ENCODE measurements around the gene GPATCH4. TPM values are rescaled to one million over a fixed set of nuclear protein-coding genes. Genes with fewer than 3 reads are reported as not detected.

The GPATCH4 gene
- total RNA-seq, 1 experiment from 2014 or later, result 26.2 TPM

GRCh38 chr1:156571919-156572662, 29.2 kb downstream of the GPATCH4 start, which contains the start of gene IQGAP3:
Gene IQGAP3, minus strand, starts transcription at chr1:156572565. Its CDS starts 36 bp downstream, at chr1:156572529.
- H3K27me3 ChIP-seq (ENCODE audit: low read length), result no peaks in the 10 kb centered on the region
- H3K9ac ChIP-seq (ENCODE audit: low read length), result 0 out of 2 replicates have a peak within 1 kb of the TSS, but pooled peaks have one; percentile 8
- H3K27ac ChIP-seq (ENCODE audit: low read length), result no peak within 1 kb of the TSS
- H3K79me2 ChIP-seq (ENCODE audit: low read length), result no peaks in the 10 kb centered on the region
- no peaks in the 10 kb centered on the region for H3K9me3 ChIP-seq (ENCODE audit: low read length)
- H3K4me1 ChIP-seq (ENCODE audit: low read length), result peaks cover 6% of the 10 kb centered on the region
- peak within 1 kb of the TSS; percentile 46 for H3K4me2 ChIP-seq (ENCODE audit: low read depth, low read length, poor library complexity, severe bottlenecking)
- no peaks in the 10 kb centered on the region for H4K20me1 ChIP-seq (ENCODE audit: insufficient read depth, low read depth, low read length)
- H3K9me2 ChIP-seq (replicated peaks; ENCODE audit: insufficient read depth, low read length), result no peaks in the 10 kb centered on the region
- H2AFZ ChIP-seq (ENCODE audit: low read length), result 0 out of 2 replicates have a peak within 1 kb of the TSS, but pooled peaks have one; percentile 13
- peak; percentile 82 for DNase-seq
- peak within 1 kb of the TSS; percentile 37; the same call in 1 of the 2 replicates for H3K4me3 ChIP-seq (ENCODE audit: low read length)
- H3K36me3 ChIP-seq (ENCODE audit: insufficient read depth, low read length), result no peaks in the 10 kb centered on the region

GRCh38 chr1:156571261-156571852, 29.9 kb downstream of the GPATCH4 start:
- Histone ChIP-seq H3K9me3 (ENCODE audit: low read length) (no peaks in the 10 kb centered on the region), H3K4me2 (ENCODE audit: low read depth, low read length, poor library complexity, severe bottlenecking) (no peak overlapping the region), H3K9me2 (replicated peaks; ENCODE audit: insufficient read depth, low read length) (no peaks in the 10 kb centered on the region), H3K27ac (ENCODE audit: low read length) (no peak overlapping the region), H4K20me1 (ENCODE audit: insufficient read depth, low read depth, low read length) (no peaks in the 10 kb centered on the region), H3K4me3 (ENCODE audit: low read length) (no peak overlapping the region), H3K79me2 (ENCODE audit: low read length) (no peaks in the 10 kb centered on the region), H3K9ac (ENCODE audit: low read length) (no peak overlapping the region), H2AFZ (ENCODE audit: low read length) (no peak overlapping the region), H3K4me1 (ENCODE audit: low read length) (peaks cover 6% of the 10 kb centered on the region), H3K27me3 (ENCODE audit: low read length) (no peaks in the 10 kb centered on the region), H3K36me3 (ENCODE audit: insufficient read depth, low read length) (no peaks in the 10 kb centered on the region)
- no peak for DNase-seq

- Histone ChIP-seq H3K9me3 (ENCODE audit: low read length) (no peaks in the 10 kb centered on the region), H3K4me3 (ENCODE audit: low read length) (no peak overlapping the region), H3K79me2 (ENCODE audit: low read length) (no peaks in the 10 kb centered on the region), H4K20me1 (ENCODE audit: insufficient read depth, low read depth, low read length) (no peaks in the 10 kb centered on the region), H3K4me2 (ENCODE audit: low read depth, low read length, poor library complexity, severe bottlenecking) (no peak overlapping the region), H3K27ac (ENCODE audit: low read length) (no peak overlapping the region), H3K4me1 (ENCODE audit: low read length) (no peaks in the 10 kb centered on the region), H2AFZ (ENCODE audit: low read length) (no peak overlapping the region), H3K9me2 (replicated peaks; ENCODE audit: insufficient read depth, low read length) (no peaks in the 10 kb centered on the region), H3K27me3 (ENCODE audit: low read length) (no peaks in the 10 kb centered on the region), H3K36me3 (ENCODE audit: insufficient read depth, low read length) (no peaks in the 10 kb centered on the region), H3K9ac (ENCODE audit: low read length) (no peak overlapping the region)
- no peak for DNase-seq
These were observed 34.8 kb downstream of the GPATCH4 start for GRCh38 chr1:156566436-156566835.

- Histone ChIP-seq H2AFZ (ENCODE audit: low read length) (no peak overlapping the region), H3K27me3 (ENCODE audit: low read length) (no peaks in the 10 kb centered on the region), H3K9me2 (replicated peaks; ENCODE audit: insufficient read depth, low read length) (no peaks in the 10 kb centered on the region), H3K9me3 (ENCODE audit: low read length) (no peaks in the 10 kb centered on the region), H3K36me3 (ENCODE audit: insufficient read depth, low read length) (no peaks in the 10 kb centered on the region), H3K9ac (ENCODE audit: low read length) (no peak overlapping the region), H4K20me1 (ENCODE audit: insufficient read depth, low read depth, low read length) (no peaks in the 10 kb centered on the region), H3K4me3 (ENCODE audit: low read length) (no peak overlapping the region), H3K4me1 (ENCODE audit: low read length) (no peaks in the 10 kb centered on the region), H3K27ac (ENCODE audit: low read length) (no peak overlapping the region), H3K4me2 (ENCODE audit: low read depth, low read length, poor library complexity, severe bottlenecking) (no peak overlapping the region), H3K79me2 (ENCODE audit: low read length) (no peaks in the 10 kb centered on the region)
- DNase-seq, result no peak
These were observed 35.8 kb downstream of the GPATCH4 start for GRCh38 chr1:156565519-156565918.

DNA sequence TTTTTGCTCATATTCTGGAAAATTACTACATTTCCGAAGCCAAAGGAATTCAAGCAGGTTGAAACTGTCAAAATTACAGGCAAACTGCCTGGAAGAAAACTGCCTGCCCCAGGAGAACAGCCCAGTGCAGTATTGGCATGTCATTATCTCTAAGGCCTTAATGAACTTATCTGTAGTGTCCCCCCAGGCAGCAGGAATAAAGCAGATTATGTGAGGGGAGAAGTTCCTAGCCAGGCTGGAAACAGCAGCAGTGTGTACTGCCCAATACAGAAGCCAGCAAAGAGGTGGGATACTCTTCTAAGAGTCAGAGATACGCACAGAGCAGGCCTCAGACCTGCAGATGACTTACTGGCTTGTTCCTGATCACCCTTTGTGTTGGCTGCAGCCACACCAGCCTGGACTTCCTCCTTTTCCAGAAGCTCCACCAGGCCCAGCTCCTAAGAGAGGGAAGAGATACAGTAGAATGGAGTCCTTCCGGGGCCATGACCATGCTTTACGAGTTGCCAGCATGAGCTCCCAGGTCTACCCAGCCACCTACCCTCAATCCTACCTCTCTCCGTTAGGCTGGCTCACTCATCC, 40.6 kb downstream of the GPATCH4 start:
- no peak for DNase-seq
- no peak overlapping the region for H3K9ac ChIP-seq (ENCODE audit: low read length)
- peaks cover 23% of the 10 kb centered on the region for H3K4me1 ChIP-seq (ENCODE audit: low read length)

DNA sequence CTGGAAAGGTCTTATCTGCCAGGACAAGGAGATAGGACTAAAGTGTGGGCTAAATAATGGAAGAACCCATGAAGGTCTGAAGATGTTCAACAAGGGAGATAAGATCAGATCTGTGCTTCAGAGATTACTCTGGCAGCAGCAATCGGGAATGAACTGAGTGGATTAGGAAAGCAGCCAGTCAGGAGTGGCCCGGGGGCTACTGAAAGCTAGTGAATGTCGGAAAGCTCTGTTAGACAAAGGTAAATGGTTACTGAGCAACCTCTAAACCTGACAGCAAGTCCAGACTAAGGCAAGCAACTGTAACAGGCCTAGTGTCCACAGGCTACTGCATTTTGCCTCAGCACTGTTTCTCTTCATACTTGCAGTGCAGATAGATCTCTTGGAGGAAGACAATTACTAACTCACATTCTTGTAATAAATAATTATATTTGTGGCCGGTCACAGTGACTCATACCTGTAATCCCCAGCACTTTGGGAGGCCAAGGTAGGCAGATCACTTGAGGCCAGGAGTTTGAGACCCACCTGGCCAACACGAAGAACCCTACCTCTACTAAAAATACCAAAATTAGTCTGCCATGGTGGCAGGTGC, 41.4 kb downstream of the GPATCH4 start:
- H3K9me3 ChIP-seq (ENCODE audit: low read length), result no peaks in the 10 kb centered on the region
- no peaks in the 10 kb centered on the region for H3K27me3 ChIP-seq (ENCODE audit: low read length)

More for the DNA sequence above, 40.6 kb downstream of the GPATCH4 start:
- Histone ChIP-seq H4K20me1 (ENCODE audit: insufficient read depth, low read depth, low read length) (no peaks in the 10 kb centered on the region), H3K36me3 (ENCODE audit: insufficient read depth, low read length) (no peaks in the 10 kb centered on the region), H3K4me3 (ENCODE audit: low read length) (no peak overlapping the region), H3K9me3 (ENCODE audit: low read length) (no peaks in the 10 kb centered on the region), H3K27me3 (ENCODE audit: low read length) (no peaks in the 10 kb centered on the region), H3K79me2 (ENCODE audit: low read length) (no peaks in the 10 kb centered on the region), H3K27ac (ENCODE audit: low read length) (no peak overlapping the region), H3K9me2 (replicated peaks; ENCODE audit: insufficient read depth, low read length) (no peaks in the 10 kb centered on the region), H2AFZ (ENCODE audit: low read length) (no peak overlapping the region), H3K4me2 (ENCODE audit: low read depth, low read length, poor library complexity, severe bottlenecking) (no peak overlapping the region)

DNA sequence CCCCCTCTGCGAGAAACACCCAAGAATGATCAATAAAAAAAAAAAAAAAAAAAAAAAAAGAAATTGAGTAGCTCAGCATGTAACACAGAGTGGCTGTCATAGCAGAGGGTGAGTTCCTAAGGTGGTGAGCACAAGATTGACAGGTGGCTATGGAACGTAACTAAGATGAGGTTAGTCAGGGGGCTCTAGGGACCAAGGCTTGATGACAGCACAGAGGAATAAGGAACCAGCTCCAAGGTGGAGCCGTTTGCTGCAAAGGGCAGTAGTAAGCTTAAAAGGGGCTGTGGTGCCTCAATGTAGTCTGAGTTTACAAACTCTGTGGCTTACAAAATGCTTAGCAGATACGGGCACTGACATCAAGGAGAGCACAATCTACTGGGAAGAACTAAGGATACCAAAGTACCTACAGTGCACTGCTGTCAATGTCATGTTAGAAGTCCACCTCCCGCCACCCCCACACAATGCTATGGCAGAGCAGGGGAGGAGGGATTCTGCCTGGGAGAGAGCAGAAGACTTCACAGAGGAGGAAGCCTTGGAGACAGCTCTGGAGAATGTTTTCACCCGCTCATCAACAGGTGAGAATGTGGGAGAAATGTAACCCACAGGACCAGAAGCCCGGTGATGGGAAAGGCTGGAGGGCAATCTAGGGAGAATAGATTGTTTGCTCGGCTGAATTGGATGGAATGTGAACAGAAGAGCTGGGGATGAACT, 42.0 kb downstream of the GPATCH4 start:
- no peak overlapping the region for H2AFZ ChIP-seq (ENCODE audit: low read length)

More for the DNA sequence above, 41.4 kb downstream of the GPATCH4 start:
- Histone ChIP-seq H4K20me1 (ENCODE audit: insufficient read depth, low read depth, low read length) (no peaks in the 10 kb centered on the region), H3K4me3 (ENCODE audit: low read length) (no peak overlapping the region), H3K4me2 (ENCODE audit: low read depth, low read length, poor library complexity, severe bottlenecking) (no peak overlapping the region), H3K9me2 (replicated peaks; ENCODE audit: insufficient read depth, low read length) (no peaks in the 10 kb centered on the region), H3K36me3 (ENCODE audit: insufficient read depth, low read length) (no peaks in the 10 kb centered on the region), H3K27ac (ENCODE audit: low read length) (no peak overlapping the region), H3K4me1 (ENCODE audit: low read length) (peaks cover 31% of the 10 kb centered on the region), H3K79me2 (ENCODE audit: low read length) (no peaks in the 10 kb centered on the region), H2AFZ (ENCODE audit: low read length) (no peak overlapping the region), H3K9ac (ENCODE audit: low read length) (no peak overlapping the region)
- no peak for DNase-seq

More for the DNA sequence above, 42.0 kb downstream of the GPATCH4 start:
- Histone ChIP-seq H3K27me3 (ENCODE audit: low read length) (no peaks in the 10 kb centered on the region), H3K9me2 (replicated peaks; ENCODE audit: insufficient read depth, low read length) (no peaks in the 10 kb centered on the region; the same call in 1 of the 2 replicates), H3K9ac (ENCODE audit: low read length) (no peak overlapping the region), H4K20me1 (ENCODE audit: insufficient read depth, low read depth, low read length) (no peaks in the 10 kb centered on the region), H3K79me2 (ENCODE audit: low read length) (no peaks in the 10 kb centered on the region), H3K27ac (ENCODE audit: low read length) (no peak overlapping the region), H3K4me1 (ENCODE audit: low read length) (peaks cover 38% of the 10 kb centered on the region), H3K4me2 (ENCODE audit: low read depth, low read length, poor library complexity, severe bottlenecking) (peak overlapping the region; percentile 17), H3K4me3 (ENCODE audit: low read length) (no peak overlapping the region), H3K9me3 (ENCODE audit: low read length) (no peaks in the 10 kb centered on the region), H3K36me3 (ENCODE audit: insufficient read depth, low read length) (no peaks in the 10 kb centered on the region)
- DNase-seq, result peak; percentile 73

Data from Karpas-422 (cell line).